Right lobe of liver (tissue), 6 donors: Measurements from ENCODE around the gene REPS2. TPM values are rescaled to one million over a fixed set of nuclear protein-coding genes. Genes with fewer than 3 reads are reported as not detected.

ENCODE experiments used
- ATAC-seq, 4 donors: fragments of 200-7000 bp; cut with Tn5 transposase; one replicate each; pipeline ENCODE4 v1.9.1; 2020; ENCODE audit warnings: mild to moderate bottlenecking in 4 of 4, moderate library complexity in 4 of 4
- DNase-seq, 3 donors: peaks; one replicate each; pipeline ENCODE4 v3.0.0-alpha.2; 2020
- H3K27ac ChIP-seq, 3 donors: fragments of 200-600 bp; one replicate each; pipeline ENCODE4 v1.8.0; 2022
- H3K27me3 ChIP-seq, 2 donors: fragments of 200-600 bp; one replicate each; pipeline ENCODE4 v1.8.0; 2022
- H3K36me3 ChIP-seq, 4 donors: fragments of 200-600 bp; sonication (generic) in 1 of 4; one replicate each; pipeline versions ENCODE4 v1.5.1 to v1.8.0; 2017 to 2022; ENCODE audit warnings: control low read depth in 1 of 4
- H3K4me1 ChIP-seq, 4 donors: fragments of 200-600 bp; sonication (generic) in 1 of 4; one replicate each; pipeline versions ENCODE4 v1.5.1 to v1.8.0; 2017 to 2022; ENCODE audit warnings: control low read depth in 1 of 4
- H3K4me3 ChIP-seq, 3 donors: fragments of 200-600 bp; one replicate each; pipeline ENCODE4 v1.8.0; 2022
- H3K9me3 ChIP-seq, 4 donors: fragments of 200-600 bp; sonication (generic) in 1 of 4; one replicate each; pipeline versions ENCODE4 v1.5.1 to v1.8.0; 2017 to 2022; ENCODE audit warnings: control low read depth in 1 of 4
- POLR2A ChIP-seq: fragments of 450-650 bp; IDR thresholded peaks from one replicate; pipeline ENCODE4 v1.6.1; 2017; ENCODE audit warnings: antibody characterized with exemption, mild to moderate bottlenecking
- WGBS: methylation state at CpG from one replicate; pipeline ENCODE4 v1.1.6; 2018; ENCODE audit warnings: low coverage, low lambda C conversion rate; ENCODE audit not compliant: insufficient coverage; ENCODE audit errors: missing lambda C conversion rate; 5-methylcytosine and 5-hydroxymethylcytosine counted together
- intact Hi-C, 2 donors: fragments of 100-400 bp; cut with DNase I; formaldehyde crosslinking; loops; one replicate each; pipeline versions ENCODE4 v1.11.2 to v1.14.1; 2022
- total RNA-seq, 6 experiments: library from RNA; depleted of rRNA in 2 of 6; stranded (reverse); fragments of >200 nt in 2 of 6; fragmentation: NEBNext Ultra II Directional in 3 of 6; extraction: Animal tissue kit (Norgen Biotek cat#: 25700) in 3 of 6; gene quantifications; one replicate each; pipeline versions ENCODE4 v1.1.0 to v1.2.4, GENCODE V29; 2016 to 2023
- TF ChIP-seq, protein P1 (sequence below), 4 donors: fragments of 200-600 bp in 3 of 4; fragments of 450-650 bp in 1 of 4; IDR thresholded peaks; one replicate each; pipeline versions ENCODE4 v1.5.1 to v1.8.0; 2016 to 2022; ENCODE audit warnings: antibody characterized with exemption in 4 of 4, mild to moderate bottlenecking in 2 of 4
- donor health status: DM: no; HTN: yes; CAD: no.
- donor health status: DM: no; HTN: no; CAD: no.
- donor health status: DM: no; HTN: no; CAD: no.
- donor health status: DM: no; HTN: yes; CAD: no.
- donor health status: DM: no; HTN: yes; CAD: no.

The REPS2 gene
- total RNA-seq, 6 experiments from 2014 or later, result 6.0 to 16.7 (median 13.1) TPM

DNA sequence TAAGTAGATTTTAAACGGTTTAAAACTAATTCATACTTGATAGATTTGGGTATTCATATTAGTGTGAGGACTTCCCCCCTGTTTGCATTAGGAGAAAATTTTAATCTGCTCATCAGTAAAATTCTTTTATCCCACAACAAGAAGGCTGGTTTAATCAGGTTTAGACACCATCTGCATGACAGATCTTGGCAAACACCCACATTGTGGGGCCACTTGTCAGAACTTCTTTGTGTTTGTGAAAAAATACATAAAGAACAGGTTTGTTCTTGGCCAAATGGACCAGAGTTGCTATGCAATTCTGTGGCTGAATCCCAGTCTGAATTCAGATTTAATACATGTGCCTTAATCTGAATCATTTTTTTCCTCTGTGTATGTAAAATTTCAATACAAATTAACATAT is 121.1 kb downstream of the REPS2 start:
- WGBS, result 21% methylated on average over 1 of the region's 1 CpG
- no peak for ATAC-seq
- DNase-seq, result no peak
- no peaks in the 10 kb centered on the region for H3K9me3 ChIP-seq
- H3K4me3 ChIP-seq, result no peak overlapping the region
- TF ChIP-seq, protein P1, sequence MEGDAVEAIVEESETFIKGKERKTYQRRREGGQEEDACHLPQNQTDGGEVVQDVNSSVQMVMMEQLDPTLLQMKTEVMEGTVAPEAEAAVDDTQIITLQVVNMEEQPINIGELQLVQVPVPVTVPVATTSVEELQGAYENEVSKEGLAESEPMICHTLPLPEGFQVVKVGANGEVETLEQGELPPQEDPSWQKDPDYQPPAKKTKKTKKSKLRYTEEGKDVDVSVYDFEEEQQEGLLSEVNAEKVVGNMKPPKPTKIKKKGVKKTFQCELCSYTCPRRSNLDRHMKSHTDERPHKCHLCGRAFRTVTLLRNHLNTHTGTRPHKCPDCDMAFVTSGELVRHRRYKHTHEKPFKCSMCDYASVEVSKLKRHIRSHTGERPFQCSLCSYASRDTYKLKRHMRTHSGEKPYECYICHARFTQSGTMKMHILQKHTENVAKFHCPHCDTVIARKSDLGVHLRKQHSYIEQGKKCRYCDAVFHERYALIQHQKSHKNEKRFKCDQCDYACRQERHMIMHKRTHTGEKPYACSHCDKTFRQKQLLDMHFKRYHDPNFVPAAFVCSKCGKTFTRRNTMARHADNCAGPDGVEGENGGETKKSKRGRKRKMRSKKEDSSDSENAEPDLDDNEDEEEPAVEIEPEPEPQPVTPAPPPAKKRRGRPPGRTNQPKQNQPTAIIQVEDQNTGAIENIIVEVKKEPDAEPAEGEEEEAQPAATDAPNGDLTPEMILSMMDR (IDR thresholded peaks at IDR 0.05), result no peak
- TF ChIP-seq POLR2A, result no peak
- no peaks in the 10 kb centered on the region for H3K36me3 ChIP-seq
- intact Hi-C loops, result no loop called here
- no peaks in the 10 kb centered on the region for H3K4me1 ChIP-seq
- no peak overlapping the region for H3K27ac ChIP-seq
- H3K27me3 ChIP-seq, result no peaks in the 10 kb centered on the region

DNA sequence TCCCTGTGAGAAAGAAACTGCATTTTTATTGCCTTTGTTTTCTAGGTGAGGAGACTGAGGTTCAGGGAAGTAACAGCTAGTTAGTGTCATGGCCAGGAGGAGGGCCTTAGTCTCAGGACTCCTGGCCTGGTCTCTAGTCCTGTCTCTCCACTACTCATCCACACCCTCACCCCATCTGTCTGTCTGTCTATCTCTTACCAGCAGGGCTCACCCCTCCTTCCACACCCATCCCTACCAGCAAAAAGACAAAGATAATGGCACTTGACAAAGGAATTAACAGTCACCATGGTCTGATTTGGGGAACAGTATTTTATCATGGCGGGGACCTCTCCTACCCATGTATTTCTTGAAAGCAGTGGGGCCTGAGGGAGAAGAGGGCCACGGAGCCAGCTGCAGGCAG is 125.8 kb downstream of the REPS2 start:
- H3K4me3 ChIP-seq, result no peak overlapping the region
- H3K27me3 ChIP-seq, result no peaks in the 10 kb centered on the region
- DNase-seq (no peak), ATAC-seq (no peak)
- intact Hi-C loops, result no loop called here
- no peaks in the 10 kb centered on the region for H3K4me1 ChIP-seq
- no peaks in the 10 kb centered on the region for H3K9me3 ChIP-seq
- H3K27ac ChIP-seq, result no peak overlapping the region
- H3K36me3 ChIP-seq, result no peaks in the 10 kb centered on the region
- TF ChIP-seq, protein P1 (IDR thresholded peaks at IDR 0.05), result no peak
- no peak for TF ChIP-seq POLR2A
- 40% methylated on average over 1 of the region's 2 CpGs for WGBS

DNA sequence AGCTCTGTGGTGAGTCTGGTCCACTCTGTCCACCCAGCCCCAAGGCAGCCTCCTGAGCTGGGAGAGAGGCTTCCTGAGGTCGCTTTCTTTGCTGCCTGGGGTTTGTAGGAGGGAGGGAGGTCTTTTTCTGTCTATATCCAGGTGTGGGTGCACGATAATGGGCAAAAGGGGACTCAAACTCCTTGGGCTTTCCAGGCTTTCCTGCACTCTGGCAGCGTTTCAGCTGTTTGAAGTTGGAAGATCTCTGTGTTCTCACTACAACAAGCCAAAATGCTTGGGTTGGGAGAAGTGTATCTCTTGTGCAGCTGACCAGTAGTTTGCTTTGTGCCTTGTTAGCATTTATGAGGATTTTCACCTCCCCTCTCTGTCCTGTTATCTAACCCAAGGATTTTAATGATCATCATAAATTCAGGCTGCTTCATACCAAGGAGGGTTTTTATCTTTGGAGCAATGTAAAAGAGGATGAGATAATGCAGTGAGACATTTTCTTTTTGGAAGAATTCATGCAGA is 126.3 kb downstream of the REPS2 start:
- H3K9me3 ChIP-seq, result no peaks in the 10 kb centered on the region
- TF ChIP-seq, protein P1 (IDR thresholded peaks at IDR 0.05), result no peak
- TF ChIP-seq POLR2A, result no peak
- intact Hi-C loops, result no loop called here
- WGBS, result 80% methylated on average over 1 of the region's 3 CpGs
- H3K4me3 ChIP-seq, result no peak overlapping the region
- no peaks in the 10 kb centered on the region for H3K36me3 ChIP-seq
- no peaks in the 10 kb centered on the region for H3K27me3 ChIP-seq
- no peaks in the 10 kb centered on the region for H3K4me1 ChIP-seq
- H3K27ac ChIP-seq, result no peak overlapping the region
- ATAC-seq, result no peak
- no peak for DNase-seq

DNA sequence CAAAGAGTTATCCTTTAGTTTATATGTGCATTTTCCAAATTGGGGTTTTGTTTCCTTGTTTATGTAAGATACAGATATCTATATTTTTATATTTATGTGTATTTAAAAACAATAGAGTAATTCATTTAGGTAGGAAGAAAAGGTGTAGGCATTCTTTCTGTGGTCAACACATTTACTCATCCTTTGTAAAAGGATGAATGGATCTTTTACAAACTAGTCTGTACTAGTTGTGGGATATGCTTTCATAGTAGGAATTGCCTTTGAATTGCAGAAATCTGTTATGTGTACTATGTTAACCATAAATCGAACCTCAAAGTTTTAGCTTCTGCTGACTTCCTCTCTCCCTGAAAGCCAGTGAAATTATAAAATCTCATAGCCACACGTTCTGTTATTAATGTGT is 128.5 kb downstream of the REPS2 start:
- ATAC-seq (no peak), DNase-seq (no peak)
- H3K36me3 ChIP-seq, result no peaks in the 10 kb centered on the region
- no peak overlapping the region for H3K27ac ChIP-seq
- no peaks in the 10 kb centered on the region for H3K27me3 ChIP-seq
- no peaks in the 10 kb centered on the region for H3K9me3 ChIP-seq
- TF ChIP-seq, protein P1 (IDR thresholded peaks at IDR 0.05), result no peak
- no peak for TF ChIP-seq POLR2A
- no peak overlapping the region for H3K4me3 ChIP-seq
- intact Hi-C loops, result no loop called here
- no peaks in the 10 kb centered on the region for H3K4me1 ChIP-seq
- WGBS, result 27% methylated on average over 2 of the region's 2 CpGs

DNA sequence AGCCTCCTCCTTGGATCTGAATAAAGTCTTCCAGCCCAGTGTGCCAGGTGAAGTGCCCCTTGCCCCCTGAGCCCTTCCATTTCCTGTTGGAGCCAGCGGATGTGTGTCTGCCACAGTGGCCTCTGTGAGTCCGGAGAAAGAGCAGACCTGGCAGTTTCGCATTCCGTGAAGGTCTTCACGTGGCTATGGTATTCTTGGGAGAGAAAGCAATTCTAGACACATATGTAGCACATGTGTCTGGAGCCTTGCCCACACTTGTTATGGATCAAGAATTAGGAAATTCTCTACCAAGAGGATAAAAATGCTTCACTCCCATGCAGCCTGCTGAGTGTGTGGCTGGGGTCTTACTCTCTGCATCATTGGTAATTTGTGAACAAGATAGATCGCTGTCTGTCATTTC is 130.9 kb downstream of the REPS2 start:
- intact Hi-C loops, result no loop called here
- Histone ChIP-seq H3K36me3 (no peaks in the 10 kb centered on the region), H3K4me1 (no peaks in the 10 kb centered on the region), H3K9me3 (no peaks in the 10 kb centered on the region), H3K27ac (no peak overlapping the region), H3K4me3 (no peak overlapping the region), H3K27me3 (no peaks in the 10 kb centered on the region)
- DNase-seq, result no peak
- ATAC-seq, result no peak
- 70% methylated on average over 2 of the region's 6 CpGs for WGBS
- TF ChIP-seq, protein P1 (IDR thresholded peaks at IDR 0.05), result no peak
- TF ChIP-seq POLR2A, result no peak
